Osteocyte (in vitro differentiated cells): ENCODE results near the gene CD84. TPM values are rescaled to one million over a fixed set of nuclear protein-coding genes. Genes with fewer than 3 reads are reported as not detected.

Experiments used
- DNase-seq: peaks from one replicate; pipeline ENCODE4 v3.0.0; 2021; ENCODE audit warnings: mixed read lengths; ENCODE audit not compliant: unreplicated experiment; ENCODE audit errors: extremely low spot score
- H3K27ac Mint-ChIP-seq: one replicate; pipeline ENCODE4 v1.8.0; 2021; ENCODE audit warnings: mild to moderate bottlenecking, mixed read lengths; ENCODE audit not compliant: unreplicated experiment
- H3K27me3 Mint-ChIP-seq: one replicate; pipeline ENCODE4 v1.8.0; 2021; ENCODE audit warnings: mixed read lengths; ENCODE audit not compliant: unreplicated experiment
- H3K36me3 Mint-ChIP-seq: one replicate; pipeline ENCODE4 v1.8.0; 2021; ENCODE audit warnings: mixed read lengths; ENCODE audit not compliant: unreplicated experiment
- H3K4me1 Mint-ChIP-seq: one replicate; pipeline ENCODE4 v1.8.0; 2021; ENCODE audit warnings: mixed read lengths; ENCODE audit not compliant: unreplicated experiment
- H3K4me3 Mint-ChIP-seq: one replicate; pipeline ENCODE4 v1.8.0; 2021; ENCODE audit warnings: mild to moderate bottlenecking, moderate library complexity, mixed read lengths; ENCODE audit not compliant: unreplicated experiment
- H3K9me3 Mint-ChIP-seq: one replicate; pipeline ENCODE4 v1.8.0; 2021; ENCODE audit warnings: mixed read lengths; ENCODE audit not compliant: unreplicated experiment
- total RNA-seq: library from RNA; stranded (reverse); gene quantifications from 2 replicates; pipeline ENCODE4 v1.2.1, GENCODE V29; 2021
- TF ChIP-seq, protein P1 (sequence below): fragments of 200-600 bp; sonication (generic); IDR thresholded peaks from 2 replicates; pipeline ENCODE4 v1.5.0; 2021; ENCODE audit warnings: antibody characterized with exemption, mild to moderate bottlenecking, moderate library complexity

The CD84 gene
- total RNA-seq, 1 donor from 2014 or later = not detected

GRCh38 chr1:160548960-160549664 is 30.2 kb downstream of the CD84 start:
- DNase-seq = no peak
- H3K4me1 Mint-ChIP-seq = no peaks in the 10 kb centered on the region
- no peaks in the 10 kb centered on the region for H3K36me3 Mint-ChIP-seq
- H3K9me3 Mint-ChIP-seq = no peaks in the 10 kb centered on the region
- TF ChIP-seq, protein P1, sequence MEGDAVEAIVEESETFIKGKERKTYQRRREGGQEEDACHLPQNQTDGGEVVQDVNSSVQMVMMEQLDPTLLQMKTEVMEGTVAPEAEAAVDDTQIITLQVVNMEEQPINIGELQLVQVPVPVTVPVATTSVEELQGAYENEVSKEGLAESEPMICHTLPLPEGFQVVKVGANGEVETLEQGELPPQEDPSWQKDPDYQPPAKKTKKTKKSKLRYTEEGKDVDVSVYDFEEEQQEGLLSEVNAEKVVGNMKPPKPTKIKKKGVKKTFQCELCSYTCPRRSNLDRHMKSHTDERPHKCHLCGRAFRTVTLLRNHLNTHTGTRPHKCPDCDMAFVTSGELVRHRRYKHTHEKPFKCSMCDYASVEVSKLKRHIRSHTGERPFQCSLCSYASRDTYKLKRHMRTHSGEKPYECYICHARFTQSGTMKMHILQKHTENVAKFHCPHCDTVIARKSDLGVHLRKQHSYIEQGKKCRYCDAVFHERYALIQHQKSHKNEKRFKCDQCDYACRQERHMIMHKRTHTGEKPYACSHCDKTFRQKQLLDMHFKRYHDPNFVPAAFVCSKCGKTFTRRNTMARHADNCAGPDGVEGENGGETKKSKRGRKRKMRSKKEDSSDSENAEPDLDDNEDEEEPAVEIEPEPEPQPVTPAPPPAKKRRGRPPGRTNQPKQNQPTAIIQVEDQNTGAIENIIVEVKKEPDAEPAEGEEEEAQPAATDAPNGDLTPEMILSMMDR = no peak
- H3K4me3 Mint-ChIP-seq = no peak overlapping the region
- H3K27ac Mint-ChIP-seq = no peak overlapping the region
- H3K27me3 Mint-ChIP-seq = no peaks in the 10 kb centered on the region

GRCh38 chr1:160548183-160548582 is 31.1 kb downstream of the CD84 start:
- H3K4me3 Mint-ChIP-seq = no peak overlapping the region
- H3K27ac Mint-ChIP-seq = no peak overlapping the region
- DNase-seq = no peak
- no peaks in the 10 kb centered on the region for H3K27me3 Mint-ChIP-seq
- no peaks in the 10 kb centered on the region for H3K9me3 Mint-ChIP-seq
- H3K36me3 Mint-ChIP-seq = no peaks in the 10 kb centered on the region
- TF ChIP-seq, protein P1 = no peak
- no peaks in the 10 kb centered on the region for H3K4me1 Mint-ChIP-seq

GRCh38 chr1:160547422-160547821 is 31.9 kb downstream of the CD84 start:
- no peak overlapping the region for H3K27ac Mint-ChIP-seq
- no peaks in the 10 kb centered on the region for H3K9me3 Mint-ChIP-seq
- DNase-seq = no peak
- H3K27me3 Mint-ChIP-seq = no peaks in the 10 kb centered on the region
- TF ChIP-seq, protein P1 = no peak
- no peaks in the 10 kb centered on the region for H3K36me3 Mint-ChIP-seq
- peaks cover 3% of the 10 kb centered on the region for H3K4me1 Mint-ChIP-seq
- no peak overlapping the region for H3K4me3 Mint-ChIP-seq

DNA sequence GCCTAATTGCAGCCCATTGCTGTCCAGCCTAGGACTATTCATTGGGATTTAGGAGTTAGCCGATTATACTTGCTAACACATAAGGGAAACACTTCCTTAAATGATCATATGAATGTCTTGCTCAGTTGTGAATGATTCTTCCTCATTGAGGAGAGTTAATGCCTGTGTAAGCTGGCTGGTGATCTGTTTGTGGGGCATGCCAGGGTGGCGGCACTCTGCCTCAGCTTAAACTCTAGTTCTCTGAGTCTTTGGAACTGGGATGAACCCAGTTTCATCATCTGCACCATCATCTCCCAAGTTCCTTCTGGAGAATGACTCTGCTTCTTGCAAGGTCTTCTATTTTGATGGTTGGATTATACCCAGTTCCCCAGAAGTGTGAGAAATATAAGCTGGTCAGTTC is 32.4 kb downstream of the CD84 start:
- Mint-ChIP-seq H3K4me1 (peaks cover 7% of the 10 kb centered on the region), H3K4me3 (no peak overlapping the region), H3K27me3 (no peaks in the 10 kb centered on the region), H3K27ac (no peak overlapping the region), H3K36me3 (no peaks in the 10 kb centered on the region), H3K9me3 (no peaks in the 10 kb centered on the region)
- no peak for DNase-seq
- TF ChIP-seq, protein P1 = no peak

- no peaks in the 10 kb centered on the region for H3K9me3 Mint-ChIP-seq
- no peaks in the 10 kb centered on the region for H3K27me3 Mint-ChIP-seq
- peaks cover 7% of the 10 kb centered on the region for H3K4me1 Mint-ChIP-seq
- no peaks in the 10 kb centered on the region for H3K36me3 Mint-ChIP-seq
- no peak overlapping the region for H3K27ac Mint-ChIP-seq
- TF ChIP-seq, protein P1 = peak; percentile 35
- DNase-seq = no peak
- H3K4me3 Mint-ChIP-seq = no peak overlapping the region
These were observed 34.6 kb downstream of the CD84 start for GRCh38 chr1:160544647-160545046.
